Testis (tissue), 2 donors: ENCODE results near the gene TCF12.

Experiments used
- CTCF ChIP-seq, 3 experiments: fragments of 450-650 bp in 2 of 3; fragments of 200-600 bp in 1 of 3; sonication (generic) in 1 of 3; IDR thresholded peaks; one replicate each; pipeline ENCODE4 v1.5.1; 2016 to 2019; ENCODE audit warnings: antibody characterized with exemption in 3 of 3, mild to moderate bottlenecking in 2 of 3, moderate library complexity in 1 of 3
- POLR2A ChIP-seq: fragments of 450-650 bp; IDR thresholded peaks from one replicate; pipeline ENCODE4 v1.6.1; 2017; ENCODE audit warnings: antibody characterized with exemption, mild to moderate bottlenecking, moderate library complexity

GRCh38 chr15:56892659-56893363 is 25.6 kb upstream of the TCF12 start:
- no peak for TF ChIP-seq CTCF (IDR thresholded peaks at IDR 0.05)
- TF ChIP-seq POLR2A, result no peak
